HG03378 (cell line): ENCODE data around the gene STMP1.
"Not testable (repeated sequence)": the region's sequence is repeated elsewhere in the genome, so short reads cannot be mapped to it uniquely, and the experiment has no call there.

Source experiments
- ATAC-seq: cut with Tn5 transposase; IDR thresholded peaks from one replicate; pipeline ENCODE4 v1.9.1; 2021; ENCODE audit warnings: mild to moderate bottlenecking, moderate library complexity; ENCODE audit not compliant: unreplicated experiment

STMP1 gene

DNA sequence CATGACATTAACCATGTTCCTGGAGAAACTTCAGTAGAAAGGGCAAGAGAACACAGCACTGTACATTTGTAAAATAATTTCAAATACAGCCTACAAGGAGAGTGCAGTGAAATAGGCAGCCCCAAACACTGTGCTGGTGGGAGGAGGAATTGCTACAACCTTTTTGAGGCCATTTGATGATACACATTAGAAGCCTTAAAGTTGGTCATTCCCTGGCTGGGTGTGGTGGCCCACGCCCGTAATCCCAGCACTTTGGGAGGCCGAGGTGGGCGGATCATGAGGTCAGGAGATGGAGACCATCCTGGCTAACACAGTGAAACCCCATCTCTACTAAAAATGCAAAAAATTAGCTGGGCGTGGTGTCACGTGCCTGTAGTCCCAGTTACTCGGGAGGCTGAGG, 30.3 kb downstream of the STMP1 start:
- not testable (repeated sequence) for ATAC-seq

DNA sequence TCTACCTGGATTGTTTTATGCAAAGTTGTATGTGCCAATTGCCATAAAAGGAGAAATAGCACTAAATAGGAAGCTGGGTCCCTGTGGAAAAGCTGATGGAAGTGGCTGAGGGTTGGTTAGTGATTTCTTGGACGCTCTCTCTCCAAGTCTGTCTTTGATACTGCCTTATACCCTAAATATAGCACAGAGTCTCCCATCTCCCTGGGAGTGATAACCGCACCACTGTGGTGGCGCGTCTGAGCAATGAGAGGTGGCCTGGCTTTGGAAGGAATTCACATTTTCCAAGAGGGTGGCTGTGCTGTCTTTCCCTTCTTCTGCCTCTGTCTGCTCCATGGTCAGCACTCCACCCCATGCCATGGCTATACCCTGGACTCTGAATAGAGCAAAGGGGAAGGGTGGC, 31.2 kb downstream of the STMP1 start:
- ATAC-seq, result no peak

DNA sequence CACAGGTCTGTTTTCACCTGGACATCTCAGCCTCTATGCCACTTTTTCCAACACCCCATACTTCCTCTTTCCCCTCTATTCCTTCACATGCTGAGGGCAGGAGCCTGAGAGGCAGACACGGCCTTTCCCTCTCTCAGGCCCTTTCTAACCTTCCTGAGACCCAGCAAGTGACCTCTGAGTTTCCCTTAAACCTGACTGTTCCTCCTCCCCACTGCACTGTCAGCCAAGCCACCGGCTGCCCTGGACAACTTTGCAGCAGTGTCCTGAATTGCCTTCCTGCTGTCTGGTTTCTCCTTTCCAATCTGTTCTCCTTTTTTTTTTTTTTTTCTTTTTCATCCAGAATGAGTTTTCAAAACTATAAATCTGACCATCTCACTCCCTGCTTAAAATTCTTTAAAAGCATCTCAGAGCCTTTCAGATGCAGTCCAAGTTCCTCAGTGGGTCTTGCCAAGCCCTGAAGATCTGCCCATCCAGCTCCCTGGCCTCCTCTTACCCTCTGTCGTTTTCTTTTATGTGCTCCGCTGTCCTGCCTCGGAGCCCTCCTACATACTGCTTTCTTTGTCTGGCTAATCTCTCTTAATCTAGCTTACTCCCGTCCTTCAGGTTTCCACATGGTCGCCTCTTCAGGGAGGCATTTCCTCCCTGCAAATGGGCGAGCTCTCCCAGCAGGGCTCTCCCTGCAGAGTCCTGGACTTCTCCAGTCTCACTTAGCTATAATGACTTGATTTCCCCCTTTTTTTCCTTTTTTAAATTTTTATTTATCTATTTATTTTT, 35.1 kb downstream of the STMP1 start:
- ATAC-seq, result no peak

- no peak for ATAC-seq
These were observed 41.8 kb downstream of the STMP1 start for GRCh38 chr7:135704074-135704473.

DNA sequence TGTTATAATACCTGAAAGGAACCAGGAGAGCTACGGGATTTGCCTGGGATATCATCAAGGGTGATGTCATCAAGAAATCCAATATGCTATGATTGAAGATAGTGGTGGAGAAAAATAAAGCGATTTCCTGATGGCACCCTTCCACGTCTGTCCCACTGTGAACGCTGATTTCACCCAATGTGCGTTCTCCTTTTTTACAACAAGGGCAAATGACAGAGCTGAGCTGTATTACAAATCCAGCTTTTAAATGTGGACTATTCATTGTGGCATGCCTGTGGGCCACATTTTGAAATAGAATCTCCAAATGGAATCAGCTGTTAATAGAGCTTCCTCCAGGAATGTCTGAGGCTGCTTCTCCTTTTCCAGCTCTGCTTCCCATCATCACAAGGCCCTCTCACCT, 42.4 kb downstream of the STMP1 start:
- ATAC-seq, result no peak

DNA sequence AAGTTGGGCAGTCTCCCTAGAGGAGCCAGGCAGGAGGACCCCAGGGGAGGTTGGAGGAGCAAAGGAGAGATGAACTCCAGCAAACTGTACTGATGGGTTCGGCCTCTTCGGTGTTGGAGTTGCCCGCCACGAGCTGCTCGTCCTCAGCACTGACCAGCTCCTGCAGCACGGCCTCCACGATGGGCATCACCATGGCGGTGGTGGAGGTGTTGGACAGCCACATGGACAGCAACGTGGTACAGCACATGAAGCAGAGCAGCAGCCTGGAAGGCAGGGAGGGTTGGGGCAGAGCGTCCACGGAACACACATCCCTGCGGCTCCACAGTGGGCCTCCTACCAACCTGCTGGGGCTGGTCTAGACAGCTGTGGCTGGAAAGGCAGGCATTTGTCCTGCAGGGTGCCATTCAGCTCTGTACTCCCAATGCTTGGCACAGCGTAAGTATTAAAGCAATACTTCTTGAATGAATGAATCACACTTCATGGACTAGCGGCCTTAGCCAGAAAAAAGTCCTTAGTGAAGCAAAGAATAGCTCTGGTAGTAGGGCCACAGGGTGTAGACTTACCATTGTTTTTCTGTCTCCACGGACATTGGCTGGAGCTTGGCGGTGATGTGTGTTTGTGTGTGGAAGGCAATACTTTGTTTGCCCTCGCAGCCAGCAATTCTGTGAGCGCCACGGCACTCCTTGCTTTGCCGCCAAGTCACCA, 43.9 kb downstream of the STMP1 start:
- ATAC-seq, result no peak

DNA sequence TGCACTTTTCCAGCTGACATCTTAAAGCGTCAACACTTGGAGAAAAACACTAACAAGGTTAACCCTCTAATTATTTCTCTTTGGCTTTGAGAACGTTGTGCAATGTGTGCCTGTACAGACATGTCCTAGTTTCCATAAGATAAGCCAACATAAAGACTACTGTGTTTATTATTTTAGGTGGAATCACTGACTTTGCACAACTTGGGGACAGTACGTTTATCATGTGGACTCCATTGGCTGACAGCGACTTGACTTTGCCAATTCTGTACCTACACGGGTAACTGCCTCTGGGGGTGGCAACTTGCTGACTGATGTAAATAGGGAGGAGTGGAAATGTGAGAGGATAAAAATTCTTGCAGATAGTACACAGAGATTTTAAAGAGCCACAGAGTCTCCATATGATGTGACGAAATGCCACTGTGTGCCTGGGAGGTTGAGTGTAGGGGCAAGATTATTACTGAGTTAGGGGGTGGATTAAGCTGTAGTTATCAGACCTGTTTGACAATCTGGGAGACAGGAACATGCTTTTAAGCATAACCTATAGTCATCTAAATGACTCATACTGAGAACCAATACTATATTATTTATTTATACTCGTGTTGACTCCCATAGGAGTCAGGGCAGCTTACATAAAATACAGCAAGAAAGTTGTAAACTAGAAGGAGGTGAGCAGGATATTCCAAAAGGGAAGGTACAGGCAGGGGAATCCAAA, 44.7 kb downstream of the STMP1 start:
- no peak for ATAC-seq

- ATAC-seq, result no peak
These were observed 45.3 kb downstream of the STMP1 start for GRCh38 chr7:135707570-135707966.

DNA sequence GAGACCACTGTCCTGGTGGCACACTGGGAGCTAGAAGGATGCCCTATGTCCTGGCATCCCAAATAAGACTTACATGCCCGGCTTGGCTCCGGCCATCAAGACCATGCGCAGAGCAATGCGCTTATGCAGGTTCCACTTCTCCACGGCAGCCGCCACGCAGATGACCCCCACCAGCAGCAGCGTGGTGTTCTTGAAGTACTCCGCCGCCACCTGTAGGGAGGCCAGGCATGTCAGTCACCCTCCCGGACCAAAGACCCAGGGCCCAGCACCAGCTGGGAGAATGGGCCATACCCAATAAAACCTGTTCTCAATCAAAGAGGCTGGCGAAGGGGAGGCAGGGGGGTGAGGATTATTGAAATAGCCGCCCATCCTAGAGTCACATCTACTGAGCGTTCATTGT, 45.7 kb downstream of the STMP1 start:
- no peak for ATAC-seq

DNA sequence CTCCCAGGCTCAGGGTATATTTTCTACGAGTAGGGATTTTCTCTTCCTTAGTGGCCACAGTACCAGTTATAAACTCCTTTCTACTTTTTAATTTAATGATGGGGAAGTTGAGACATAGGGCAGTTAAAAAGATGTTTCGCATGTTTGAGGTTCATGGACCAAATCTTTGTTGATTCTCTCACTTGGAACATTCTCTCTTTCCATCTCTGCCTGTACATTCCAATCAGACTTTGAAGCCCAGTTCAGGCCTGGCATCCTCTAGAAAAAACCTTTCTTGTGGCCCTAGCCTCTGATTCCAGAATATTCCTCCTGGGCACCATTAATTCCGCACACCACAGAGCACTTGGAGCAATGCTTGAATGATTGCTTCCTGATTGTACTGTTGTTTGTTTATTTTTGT, 47.2 kb downstream of the STMP1 start:
- no peak for ATAC-seq

DNA sequence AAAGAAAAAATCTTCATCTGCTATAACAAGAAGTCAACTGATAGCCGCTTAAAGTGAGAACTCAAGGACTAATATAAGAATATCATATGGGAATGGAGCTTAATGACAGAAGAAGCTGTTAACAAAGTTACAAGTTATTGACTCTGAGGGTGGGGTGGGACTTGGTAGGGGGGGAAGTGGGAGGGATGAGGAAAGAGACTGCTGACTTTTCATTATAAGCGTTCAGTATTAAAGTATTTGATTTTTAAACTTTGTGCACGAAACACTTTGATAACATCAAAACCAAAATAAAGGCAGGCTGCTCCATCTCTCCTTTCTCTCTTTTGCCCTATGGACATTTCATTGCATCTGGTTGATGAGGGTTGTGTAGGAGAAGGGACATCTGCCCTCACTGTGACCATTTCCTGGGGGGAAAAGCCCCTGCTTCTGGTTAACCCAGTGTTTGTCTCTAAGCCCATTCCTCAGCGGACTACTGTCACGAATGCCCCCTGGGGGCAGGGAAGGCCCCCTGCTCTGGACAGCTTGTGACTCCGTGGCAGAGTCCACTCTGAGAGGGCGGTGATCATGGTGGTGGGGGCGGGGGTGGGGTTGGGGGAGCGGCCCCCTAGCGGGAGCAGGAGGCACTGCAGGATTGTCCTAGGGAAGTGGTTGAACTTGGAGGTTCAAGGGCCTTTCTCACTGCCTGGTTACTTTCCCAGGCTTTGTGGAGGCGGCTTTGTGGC, 48.3 kb downstream of the STMP1 start:
- ATAC-seq, result no peak

- ATAC-seq, result no peak
These were observed 48.8 kb downstream of the STMP1 start for GRCh38 chr7:135711139-135711469.

- ATAC-seq, result no peak
These were observed 50.0 kb downstream of the STMP1 start for GRCh38 chr7:135712182-135712782.

GRCh38 chr7:135712796-135713195, 50.5 kb downstream of the STMP1 start:
- ATAC-seq, result no peak

GRCh38 chr7:135713836-135714470, 51.6 kb downstream of the STMP1 start:
- ATAC-seq, result no peak

DNA sequence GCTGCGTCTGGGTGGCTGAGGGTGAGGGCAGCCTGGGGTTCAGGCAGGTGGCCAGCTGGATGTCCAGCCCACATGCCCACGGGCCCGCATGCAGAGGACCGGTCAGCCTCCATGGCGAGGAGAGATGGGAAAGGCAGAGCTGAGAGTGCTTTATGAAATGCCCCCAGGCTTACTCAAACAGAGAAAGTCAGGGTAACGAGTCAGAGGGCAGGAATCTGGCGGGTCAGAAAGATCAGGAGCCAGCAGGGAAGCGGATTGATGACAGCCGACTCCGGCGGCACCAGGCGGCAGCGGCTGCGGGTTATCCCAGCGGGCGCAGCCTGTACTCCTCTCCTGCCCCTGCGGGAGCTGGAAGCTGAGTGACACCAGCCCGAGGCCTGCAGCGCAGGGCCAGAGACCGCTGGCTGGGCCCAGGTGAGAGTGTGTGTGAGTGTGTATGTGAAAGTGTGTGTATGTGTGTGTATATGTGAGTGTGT, 52.3 kb downstream of the STMP1 start:
- ATAC-seq, result no peak

GRCh38 chr7:135715055-135715522, 52.8 kb downstream of the STMP1 start:
- ATAC-seq, result no peak

DNA sequence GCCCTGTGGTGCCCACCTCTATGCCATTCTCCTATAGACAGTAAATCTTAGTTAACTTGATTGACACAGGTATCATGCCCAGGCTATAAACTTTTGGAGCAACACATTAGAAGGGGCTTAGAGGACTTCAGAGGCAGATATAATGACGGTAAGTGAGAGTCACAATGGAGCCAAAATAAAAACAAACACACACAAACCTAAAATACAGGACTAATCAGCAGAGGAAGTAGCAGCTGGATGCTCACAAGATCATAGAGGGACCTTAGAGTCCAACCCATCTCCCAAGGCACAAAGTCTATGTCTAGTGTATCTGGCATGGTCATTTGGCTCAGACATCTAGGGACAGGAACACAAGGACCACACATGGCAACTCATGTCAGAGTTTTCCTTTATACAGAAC, 53.4 kb downstream of the STMP1 start:
- ATAC-seq, result no peak

GRCh38 chr7:135716677-135717238, 54.4 kb downstream of the STMP1 start:
- ATAC-seq, result no peak

DNA sequence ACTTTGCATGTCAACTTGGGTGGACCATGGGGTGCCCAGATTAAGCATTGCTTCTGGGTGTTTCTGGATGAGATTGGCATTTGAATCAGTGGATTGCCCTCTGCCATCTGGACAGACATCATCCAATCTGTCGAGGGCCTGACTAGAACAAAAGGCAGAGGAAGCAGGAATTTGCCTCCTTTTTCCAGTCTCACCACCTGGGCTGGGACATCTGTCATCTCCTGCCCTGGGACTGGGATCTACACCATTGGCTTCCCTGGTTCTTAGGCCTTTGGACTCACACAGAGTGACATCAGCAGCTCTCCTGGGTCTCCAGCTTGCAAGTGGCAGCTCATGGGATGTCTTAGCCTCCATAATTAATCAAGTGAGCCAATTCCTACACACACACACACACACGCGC, 55.4 kb downstream of the STMP1 start:
- no peak for ATAC-seq
